ENCODE results near the gene TCAP.
A peak's percentile ranks its signal among the peaks of the same experiment; 100 is the strongest.

Gene TCAP

DNA sequence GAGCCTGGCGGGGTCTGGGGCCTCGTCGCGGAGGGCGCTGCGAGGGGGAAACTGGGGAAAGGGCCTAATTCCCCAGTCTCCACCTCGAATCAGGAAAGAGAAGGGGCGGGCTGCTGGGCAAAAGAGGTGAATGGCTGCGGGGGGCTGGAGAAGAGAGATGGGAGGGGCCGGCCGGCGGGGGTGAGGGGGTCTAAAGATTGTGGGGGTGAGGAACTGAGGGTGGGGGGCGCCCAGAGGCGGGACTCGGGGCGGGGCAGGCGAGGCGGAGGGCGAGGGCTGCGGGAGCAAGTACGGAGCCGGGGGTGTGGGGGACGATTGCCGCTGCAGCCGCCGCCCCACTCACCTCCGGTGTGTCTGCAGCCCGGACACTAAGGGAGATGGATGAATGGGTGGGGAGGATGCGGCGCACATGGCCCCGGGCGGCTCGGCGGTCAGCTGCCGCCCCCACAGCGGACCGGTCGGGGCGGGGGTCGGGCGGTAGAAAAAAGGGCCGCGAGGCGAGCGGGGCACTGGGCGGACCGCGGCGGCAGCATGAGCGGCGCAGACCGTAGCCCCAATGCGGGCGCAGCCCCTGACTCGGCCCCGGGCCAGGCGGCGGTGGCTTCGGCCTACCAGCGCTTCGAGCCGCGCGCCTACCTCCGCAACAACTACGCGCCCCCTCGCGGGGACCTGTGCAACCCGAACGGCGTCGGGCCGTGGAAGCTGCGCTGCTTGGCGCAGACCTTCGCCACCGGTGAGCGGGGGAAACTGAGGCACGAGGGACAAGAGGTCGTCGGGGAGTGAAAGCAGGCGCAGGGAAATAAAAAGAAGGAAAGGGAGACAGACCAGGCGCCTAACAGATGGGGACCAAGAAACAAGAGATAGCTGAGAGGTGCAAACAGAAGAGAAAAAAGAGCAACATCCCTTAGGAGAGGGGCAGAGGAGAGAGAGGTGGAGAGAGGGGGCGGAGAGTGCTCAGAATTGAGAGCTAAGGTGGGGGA lies 3.1 kb downstream of the TCAP start, which contains the start of gene PNMT:
PNMT (plus strand) TSS at position 509 of the 980 bp plus-strand sequence; CDS start at position 532, 23 bp downstream.
- DNase-seq = peak; percentile 66

DNA sequence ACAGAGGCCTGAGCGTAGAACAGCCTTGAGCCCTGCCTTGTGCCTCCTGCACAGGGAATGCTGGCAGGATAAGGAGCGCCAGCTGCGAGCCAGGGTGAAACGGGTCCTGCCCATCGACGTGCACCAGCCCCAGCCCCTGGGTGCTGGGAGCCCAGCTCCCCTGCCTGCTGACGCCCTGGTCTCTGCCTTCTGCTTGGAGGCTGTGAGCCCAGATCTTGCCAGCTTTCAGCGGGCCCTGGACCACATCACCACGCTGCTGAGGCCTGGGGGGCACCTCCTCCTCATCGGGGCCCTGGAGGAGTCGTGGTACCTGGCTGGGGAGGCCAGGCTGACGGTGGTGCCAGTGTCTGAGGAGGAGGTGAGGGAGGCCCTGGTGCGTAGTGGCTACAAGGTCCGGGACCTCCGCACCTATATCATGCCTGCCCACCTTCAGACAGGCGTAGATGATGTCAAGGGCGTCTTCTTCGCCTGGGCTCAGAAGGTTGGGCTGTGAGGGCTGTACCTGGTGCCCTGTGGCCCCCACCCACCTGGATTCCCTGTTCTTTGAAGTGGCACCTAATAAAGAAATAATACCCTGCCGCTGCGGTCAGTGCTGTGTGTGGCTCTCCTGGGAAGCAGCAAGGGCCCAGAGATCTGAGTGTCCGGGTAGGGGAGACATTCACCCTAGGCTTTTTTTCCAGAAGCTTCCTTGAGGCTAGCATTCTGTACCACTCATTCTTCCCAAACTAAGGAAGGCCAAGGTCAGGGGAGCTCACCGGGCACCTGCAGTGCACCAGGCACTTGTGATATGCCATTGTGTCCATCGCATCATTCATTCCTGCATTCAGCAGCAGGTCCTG lies 5.0 kb downstream of the TCAP start:
- no peak for DNase-seq

DNA sequence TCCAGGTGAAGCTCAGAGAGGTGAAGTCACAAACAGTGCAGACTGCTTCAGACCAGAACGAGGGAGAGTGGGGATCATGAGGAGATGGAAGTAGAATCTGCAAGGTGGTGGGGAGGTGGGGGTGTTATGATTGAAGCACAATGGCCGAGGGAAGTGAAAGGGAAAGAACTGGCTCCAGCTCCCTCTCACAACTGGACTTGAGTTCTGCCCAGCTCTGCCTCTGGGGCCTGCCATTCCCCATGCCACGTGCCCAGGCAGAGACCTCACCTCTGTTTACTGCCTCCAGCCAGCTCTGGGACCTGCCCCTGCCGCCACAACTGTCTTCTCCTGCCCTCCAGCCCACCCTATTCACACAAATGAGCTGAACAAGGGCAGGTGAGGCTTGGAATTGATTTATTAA lies 5.6 kb downstream of the TCAP start:
- DNase-seq = no peak

DNA sequence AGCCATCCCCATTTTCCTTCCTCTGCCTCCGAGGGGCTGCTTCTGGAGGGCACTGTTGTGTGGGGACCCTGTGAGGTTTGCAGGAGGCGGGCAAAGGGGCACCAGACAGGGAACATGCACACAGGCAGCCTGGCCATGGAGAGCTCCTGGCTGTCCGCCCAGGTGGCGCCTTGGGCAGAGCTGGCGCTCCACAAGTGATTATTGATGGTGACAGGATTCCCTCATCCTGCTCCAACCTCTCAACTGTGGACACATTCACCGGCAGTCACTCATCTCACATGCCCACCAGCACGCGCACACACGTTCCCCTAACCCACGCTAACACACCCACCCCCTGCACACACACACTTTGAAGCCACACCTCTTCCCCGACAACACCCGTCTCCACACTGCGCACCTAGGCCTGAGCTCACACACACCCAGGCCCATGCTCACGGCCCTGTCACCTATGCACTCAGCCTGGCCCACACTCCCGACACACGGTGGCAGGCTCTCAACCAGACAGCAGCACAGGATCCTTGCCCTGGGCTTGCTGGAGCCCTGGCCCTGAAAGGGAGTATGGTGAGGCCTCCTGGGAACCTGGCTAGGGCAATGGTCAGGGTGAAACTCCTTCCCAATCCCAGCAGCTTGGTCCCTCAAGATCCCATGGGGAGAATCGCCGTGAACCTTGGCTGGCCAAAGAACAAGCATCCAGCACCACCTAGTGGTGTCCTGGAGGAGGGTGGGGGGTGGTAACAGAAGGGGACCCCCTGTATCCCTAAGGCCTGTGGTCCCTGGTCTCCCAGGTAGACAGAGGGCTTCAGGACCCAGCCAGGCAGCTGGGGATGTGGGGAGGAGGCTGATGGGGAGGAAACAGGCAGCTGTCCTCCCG lies 6.7 kb downstream of the TCAP start:
- DNase-seq = peak; percentile 17

DNA sequence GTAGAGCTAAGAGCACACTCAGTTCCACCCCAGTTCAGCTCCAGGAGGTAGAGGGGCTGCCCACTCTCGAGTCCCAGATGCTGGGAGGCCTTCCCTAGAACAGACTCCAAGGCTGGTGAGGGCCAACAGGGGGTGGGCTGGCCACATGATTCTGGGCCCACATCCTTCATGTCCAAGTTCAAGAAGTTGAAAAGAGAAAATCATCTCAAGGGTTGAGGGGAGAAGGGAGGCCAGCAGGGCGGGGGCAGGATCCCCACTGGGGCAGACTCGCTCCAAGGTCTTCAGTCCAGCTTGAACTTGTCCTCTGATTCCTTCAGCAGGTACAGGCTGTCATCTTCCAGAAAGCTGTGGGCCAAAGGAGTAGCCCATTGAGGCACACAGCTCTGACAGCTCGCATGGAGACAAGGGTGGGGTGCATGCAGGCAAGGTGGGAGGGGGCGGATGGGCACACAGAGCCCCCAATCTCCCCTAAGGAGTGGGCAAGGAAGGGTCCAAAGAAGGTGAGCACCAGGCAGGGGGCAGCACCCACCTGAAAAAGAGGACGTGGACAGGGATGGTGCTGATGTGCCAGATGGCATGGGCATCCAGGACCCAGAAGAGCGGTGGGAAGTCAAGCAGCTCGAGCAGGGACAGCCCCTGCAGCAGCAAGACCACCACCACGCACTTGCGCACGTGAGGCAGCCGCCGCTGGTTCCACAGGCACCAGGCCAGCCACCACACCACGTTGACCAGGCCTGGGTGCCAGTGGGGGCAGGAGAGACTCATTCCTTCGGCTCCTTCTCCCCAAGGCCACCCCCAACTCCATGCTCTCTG lies 7.6 kb downstream of the TCAP start:
- no peak for DNase-seq

DNA sequence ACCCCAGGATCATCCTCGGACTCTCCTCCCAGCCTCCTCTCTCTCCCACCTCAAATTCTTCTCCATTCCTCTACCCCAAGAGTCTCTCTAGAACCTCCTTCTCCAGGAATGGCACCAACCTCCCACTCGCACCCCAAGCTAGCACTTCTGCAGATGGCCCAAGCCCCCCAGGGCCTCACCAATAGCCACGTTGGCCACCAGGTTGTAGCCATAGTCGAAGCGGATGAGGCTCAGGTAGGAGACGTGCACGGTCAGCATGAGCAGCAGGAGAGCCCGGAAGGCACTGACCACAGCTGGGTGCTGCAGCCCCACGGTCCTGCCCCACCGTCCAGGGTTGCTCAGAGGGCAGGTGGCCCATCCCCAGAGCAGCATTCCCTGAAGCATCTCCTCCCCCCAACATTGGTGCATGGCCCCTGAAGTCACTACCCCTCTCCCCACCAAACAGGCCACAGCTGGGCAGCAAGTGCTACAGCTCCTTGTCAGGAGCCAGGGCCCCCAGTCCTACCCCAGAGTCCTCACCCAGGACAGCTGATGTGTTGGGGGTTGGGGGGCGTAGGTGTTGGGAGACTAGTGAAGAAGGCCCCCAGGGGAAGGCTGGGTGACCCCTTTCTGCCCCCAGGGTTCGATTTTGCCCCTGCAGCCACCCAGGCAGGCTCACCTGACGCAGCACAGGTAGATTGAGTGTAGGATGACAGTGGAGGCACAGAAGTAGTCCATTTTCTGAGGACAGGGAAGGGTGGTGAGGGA lies 8.4 kb downstream of the TCAP start:
- no peak for DNase-seq

DNA sequence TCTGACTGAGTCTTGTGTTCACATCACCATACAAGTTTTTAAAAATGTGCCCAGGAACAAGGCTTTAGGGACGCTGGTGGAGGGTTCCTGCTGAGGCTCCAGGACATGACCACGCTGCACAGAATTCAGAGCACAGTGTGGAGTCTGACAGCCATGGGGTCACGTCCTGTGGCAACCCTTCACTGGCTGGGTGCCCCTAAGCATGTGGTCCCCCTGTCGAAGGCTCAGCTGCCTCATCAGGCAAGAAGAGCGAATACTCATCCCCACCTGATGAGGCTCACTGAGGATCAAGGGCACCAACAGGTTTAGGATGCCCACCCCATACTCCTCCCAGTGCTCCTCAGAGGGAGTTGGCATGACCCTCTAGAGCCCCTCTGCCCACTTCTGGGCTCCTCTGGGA lies 9.0 kb downstream of the TCAP start:
- no peak for DNase-seq

DNA sequence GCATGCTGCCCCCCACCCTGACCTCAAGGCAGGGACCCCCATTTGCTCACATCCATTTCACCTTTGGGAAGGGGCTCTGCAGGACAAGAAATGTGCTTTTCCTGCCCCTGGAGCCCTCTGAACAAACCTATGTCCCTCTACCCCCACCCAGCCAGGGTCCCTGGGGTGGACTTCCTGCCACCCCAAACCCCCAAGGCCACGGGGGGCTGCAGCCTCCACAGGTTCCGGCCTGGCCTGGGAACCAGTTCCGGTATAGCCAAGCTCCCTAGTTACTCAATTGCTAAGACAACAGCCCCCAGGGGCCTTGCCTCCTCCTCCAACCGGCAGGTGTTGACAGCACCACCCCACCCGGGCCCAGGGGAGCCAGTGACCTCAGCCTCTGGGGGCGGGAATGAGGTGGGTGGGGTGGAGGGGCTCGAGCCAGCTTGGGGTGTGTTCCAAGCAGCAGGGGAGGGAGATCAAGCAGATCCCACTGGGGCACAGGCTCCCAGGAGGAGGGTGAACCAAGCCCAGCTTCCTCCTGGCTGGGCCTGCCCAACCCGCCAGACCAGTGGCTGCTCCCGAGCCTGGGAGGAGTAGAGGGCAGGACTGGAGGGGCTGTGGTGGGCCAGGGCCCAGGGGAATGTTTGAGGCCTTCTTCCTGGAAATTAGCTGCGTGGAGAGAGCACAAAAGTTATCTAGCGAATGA lies 9.7 kb downstream of the TCAP start:
- no peak for DNase-seq

DNA sequence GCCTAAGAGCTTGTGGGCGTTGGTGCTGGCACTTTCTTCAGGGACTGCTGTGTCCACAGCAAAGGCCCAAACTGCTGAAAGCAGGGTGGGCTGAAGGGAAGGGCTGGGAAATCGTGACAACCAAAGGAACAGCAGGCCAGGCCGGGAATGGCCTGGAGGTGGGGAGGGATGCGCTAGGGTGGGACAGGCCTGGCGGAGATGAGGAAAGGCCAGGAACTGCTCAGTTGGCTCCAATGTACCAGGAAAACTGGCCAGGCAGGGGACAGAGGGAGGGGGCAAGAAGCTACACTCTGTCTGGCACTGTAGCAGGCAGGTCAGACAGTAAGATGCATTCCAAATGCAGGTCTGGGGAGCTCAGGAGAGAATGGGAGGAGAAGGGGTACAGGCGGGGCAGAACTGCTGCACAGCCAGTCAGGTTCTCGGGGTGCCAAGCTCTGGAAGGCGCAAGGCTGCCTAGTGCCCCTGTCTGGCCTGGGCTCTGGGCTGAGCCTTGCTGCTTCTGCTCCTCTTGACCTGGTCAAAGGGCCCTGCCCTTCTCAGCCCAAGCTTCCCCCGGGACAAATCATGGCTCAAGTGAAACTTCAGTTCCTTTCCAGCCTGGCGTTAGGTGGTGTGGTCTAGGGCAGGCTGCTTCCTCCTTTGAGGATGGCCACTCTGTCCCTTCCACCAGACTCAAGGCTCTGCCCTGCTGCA lies 10.4 kb downstream of the TCAP start:
- DNase-seq = no peak

DNA sequence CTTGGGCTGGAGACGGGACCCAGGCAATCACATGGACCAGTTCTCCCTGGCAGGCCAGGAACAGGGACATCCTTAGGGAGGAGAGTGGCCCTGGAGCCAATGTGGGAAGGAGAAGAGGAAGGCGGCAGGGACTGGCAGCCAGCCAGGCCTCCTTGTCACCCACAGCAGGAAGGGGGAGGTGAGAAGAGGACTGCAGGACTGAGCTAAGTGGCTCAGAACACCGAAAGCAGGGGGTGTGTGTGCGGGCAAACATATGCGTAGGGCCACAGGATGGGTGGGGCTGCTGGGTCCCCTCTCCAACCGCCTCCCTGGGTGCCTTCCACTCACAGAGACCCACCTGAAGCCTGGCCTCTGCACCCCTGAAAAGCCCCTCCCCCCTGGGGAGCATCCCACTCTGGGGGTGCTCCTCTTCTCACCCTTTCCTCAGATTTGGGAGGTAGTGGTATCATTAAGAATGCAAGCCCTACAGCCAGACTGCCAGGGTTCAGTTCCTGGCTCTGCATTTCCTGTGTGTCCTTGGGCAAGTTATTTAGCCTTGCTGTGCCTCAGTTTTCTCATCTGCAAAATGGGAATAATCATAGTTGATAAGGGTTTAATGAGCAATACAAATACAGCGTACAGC lies 11.2 kb downstream of the TCAP start:
- DNase-seq = peak; percentile 71

DNA sequence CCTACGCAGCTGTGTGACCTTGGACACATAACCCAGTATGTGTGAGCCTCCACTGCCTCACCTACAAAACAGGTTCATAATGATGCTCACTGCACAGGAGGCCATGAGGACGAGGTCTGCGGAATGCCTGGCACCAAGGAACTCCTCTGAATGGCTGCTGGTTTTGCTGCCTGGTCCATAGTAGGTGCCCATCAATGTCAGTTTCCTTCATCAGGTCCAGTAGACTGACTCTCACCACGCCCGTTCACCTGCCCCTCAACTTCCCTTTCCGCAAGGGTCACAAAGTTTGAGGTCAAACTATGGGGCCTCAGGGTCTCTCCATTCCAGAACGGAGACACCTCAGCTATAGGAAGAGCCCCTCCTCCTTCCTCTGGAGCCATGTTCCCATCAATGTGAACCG lies 11.9 kb downstream of the TCAP start:
- DNase-seq = no peak

DNA sequence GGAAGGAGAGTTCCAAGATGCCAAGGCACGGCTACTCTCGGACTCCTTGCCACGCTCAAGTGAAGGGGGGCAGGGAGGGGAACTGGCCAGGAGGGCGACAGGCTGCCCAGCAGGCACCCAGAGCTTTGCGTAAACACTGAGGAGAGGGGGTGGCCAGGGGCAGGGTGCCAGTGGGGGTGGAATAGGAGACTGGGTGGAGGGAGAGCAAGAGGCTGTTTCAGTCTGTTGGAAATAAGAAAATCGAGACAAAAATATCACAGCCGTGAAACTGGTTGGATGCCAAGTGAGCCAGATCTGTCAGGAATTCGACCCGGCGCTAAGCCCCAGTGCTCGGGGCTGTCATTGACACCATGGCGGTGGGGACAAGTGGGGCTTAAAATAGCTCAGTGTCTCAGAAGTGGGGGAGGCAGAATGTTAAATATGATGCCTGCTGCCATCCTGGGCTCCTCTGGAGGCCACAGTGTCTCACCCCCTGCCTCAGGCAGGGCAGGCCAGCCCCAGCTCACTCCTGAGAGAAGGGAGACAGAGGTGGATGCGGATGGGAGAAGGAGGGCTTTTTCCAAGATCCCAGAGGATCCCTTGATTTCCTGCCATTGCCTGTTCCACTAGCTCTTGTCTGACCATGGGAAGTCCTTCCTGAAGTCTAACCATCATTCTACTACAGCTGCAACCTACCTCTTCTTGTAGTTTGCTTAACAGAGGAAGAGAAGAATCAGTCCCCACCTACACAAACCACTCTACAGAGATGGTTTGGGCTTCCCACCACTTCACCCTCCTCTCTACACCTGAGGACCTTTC lies 12.6 kb downstream of the TCAP start:
- no peak for DNase-seq

DNA sequence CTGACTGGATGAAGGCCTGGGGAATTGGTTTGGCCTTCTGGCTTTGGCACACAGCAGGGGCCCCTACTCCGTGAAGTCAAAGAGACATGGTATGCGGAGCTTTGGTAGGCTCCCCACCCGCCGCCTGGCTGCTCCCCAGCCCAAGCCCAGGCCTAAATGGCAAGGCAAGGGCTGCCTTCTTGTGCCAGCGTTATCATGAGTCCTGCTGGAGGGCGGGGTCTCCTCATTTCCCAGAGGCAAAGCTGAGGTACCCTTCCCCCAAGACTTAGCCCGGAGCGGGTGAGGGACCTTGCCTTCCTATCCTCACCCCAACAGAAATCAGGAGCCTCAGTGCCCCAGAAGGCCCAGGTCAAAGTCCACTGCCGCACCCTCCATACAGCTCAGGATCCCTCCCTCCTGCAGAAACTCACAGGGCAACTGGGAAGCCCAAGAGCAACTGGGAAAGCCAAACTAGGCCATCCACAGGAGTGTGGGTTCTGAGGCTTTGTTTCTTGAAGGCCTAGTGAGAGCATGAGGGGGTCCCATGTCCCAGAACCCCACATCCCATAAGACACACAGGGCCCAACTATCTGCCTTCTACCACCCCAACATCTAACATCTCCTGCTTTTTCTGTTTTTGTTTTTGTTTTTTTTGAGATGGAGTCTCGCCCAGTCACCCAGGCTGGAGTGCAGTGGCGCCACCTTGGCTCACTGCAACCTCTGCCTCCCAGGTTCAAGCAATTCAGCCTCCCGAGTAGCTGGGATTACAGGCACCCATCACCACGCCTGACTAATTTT lies 13.4 kb downstream of the TCAP start:
- DNase-seq = no peak

DNA sequence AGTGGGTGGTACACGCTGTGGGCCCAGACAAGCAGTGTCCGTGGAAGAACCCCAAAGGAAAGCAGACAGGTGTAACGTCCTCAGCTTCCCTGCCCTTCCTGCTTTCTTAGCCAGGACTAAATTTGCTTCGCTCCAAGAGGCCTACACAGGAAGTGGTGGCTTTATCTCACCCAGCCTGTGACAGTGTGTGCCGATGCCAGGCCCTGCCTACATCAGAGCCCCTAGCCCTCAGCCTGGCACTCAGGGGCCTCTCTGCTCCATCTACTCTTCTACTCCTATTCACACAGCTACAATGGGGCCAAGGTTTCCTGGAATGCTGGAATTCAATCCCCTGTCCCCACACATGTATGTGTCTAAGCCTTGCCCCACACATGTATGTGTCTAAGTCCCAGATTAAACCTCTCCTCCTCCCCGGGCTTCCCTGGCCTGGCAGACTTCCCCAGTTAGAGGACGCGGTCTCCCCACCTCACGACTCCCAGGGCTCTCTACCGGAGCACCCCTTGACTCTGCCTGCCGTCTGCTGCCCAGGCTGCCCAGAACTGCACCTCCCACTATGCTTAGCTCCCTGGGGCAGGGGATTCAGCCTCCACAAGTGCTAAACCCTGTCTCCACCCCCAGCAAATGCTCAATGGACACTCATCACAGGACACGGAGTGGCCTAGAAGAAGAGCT lies 14.5 kb downstream of the TCAP start:
- peak; percentile 63 for DNase-seq

DNA sequence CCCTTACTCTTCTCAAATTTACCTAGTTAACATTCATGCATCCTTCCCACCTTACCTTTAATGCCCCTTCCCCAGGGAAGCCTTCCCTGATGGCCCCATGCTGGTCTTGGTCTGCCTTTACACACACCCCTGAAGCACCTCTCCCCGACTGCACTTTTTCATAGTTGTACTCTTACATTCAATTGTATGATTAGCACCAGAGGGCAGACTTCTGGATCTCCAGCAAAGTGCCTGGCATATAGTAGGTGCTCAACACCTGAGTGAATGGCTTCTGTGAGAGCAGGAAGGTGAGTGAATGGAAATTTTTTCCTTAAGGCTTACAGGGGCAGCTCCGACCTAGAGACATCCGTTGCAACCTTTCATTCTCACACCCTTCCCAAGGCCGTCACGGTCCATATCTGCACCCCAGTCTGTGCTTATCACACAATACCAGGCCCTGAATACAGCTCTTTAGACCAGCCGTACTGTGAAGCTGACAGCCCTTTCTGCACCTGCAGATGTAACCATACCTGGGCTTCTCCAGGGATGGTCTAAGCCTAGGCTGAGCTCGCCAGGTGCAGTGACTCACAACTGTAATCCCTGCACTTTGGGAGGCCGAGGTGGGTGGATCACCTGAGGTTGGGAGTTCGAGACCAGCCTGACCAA lies 18.3 kb downstream of the TCAP start:
- no peak for DNase-seq

DNA sequence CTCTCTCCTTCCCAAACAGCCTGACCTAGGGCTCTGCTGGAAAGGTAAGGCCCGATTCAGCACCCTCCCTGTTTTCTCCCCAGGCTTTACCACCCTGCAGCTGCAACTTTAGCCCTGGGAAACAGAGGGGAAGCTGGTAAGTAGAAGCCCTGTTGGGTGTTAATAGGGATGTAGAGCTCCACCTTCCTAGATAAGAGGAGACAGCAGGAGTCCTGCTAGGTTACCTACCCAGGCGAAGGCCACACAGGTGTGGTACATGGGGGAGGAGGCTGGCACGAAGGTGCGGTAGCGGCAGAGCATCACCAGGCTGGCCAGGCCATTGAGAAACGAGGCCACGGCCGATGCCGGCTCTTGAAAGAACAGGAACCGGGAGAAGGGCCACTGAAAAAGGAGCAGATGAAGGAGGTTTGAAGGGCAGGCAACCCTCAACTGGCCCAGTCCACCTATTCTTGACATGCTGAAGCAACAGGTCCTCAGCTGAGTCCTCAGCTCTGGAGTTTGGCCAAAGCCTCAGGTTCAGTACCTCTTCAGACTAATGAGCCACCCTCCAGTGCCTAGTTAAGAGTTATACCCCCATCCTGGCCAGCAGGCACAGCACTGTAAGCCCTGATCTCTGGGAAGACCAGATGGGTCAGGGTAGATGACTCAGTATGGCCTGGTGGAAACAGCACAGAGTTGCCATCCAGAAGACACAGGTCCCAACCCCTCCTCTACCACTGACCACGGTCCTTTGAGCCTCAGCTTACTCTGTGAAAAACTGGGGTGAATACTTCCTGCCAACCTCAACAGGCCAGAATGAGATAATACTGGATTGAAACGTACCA lies 19.4 kb downstream of the TCAP start:
- no peak for DNase-seq

Data from CD4-positive, alpha-beta T cell treated with Interleukin-21 for 1 hour (primary cell).